Hepatocyte (in vitro differentiated cells): ENCODE results near the gene GBX1.

Source experiments
- EZH2 ChIP-seq: fragments of 200-600 bp; sonication (generic); IDR thresholded peaks from 2 replicates; pipeline ENCODE4 v1.6.1; 2016; ENCODE audit warnings: antibody characterized with exemption, mild to moderate bottlenecking, borderline replicate concordance
- EZH2phosphoT487 ChIP-seq: fragments of 200-600 bp; sonication (generic); IDR thresholded peaks from one replicate; pipeline ENCODE4 v1.6.1; 2018; ENCODE audit warnings: antibody characterized with exemption, mild to moderate bottlenecking, low read depth, moderate library complexity; ENCODE audit not compliant: unreplicated experiment, severe bottlenecking
- TF ChIP-seq, protein P1 (sequence below): fragments of 200-600 bp; sonication (generic); IDR thresholded peaks from 2 replicates; pipeline ENCODE4 v1.5.1; 2016; ENCODE audit warnings: antibody characterized with exemption, mild to moderate bottlenecking; ENCODE audit not compliant: poor library complexity

DNA sequence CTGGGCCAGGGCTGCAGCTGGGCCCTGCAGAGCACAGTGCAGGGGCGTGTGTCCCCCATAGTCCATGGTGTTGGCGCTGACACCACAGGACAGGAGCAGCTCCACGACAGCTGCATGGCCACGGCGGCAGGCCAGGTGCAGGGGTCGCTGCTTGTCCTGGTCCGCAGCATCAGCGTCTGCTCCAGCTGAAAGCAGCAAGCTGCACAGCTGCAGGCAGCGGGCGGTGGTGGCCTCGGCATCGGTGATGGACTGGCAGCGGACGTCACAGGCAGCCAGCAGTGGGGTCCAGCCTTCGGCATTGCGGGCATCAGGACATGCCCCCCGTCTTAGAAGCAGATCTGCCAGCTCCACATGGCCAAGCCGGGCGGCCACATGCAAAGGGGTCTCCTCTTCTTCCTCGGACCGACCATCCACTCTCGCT, 13.5 kb upstream of the GBX1 start:
- TF ChIP-seq EZH2 (no peak), EZH2phosphoT487 (no peak)
- TF ChIP-seq, protein P1, sequence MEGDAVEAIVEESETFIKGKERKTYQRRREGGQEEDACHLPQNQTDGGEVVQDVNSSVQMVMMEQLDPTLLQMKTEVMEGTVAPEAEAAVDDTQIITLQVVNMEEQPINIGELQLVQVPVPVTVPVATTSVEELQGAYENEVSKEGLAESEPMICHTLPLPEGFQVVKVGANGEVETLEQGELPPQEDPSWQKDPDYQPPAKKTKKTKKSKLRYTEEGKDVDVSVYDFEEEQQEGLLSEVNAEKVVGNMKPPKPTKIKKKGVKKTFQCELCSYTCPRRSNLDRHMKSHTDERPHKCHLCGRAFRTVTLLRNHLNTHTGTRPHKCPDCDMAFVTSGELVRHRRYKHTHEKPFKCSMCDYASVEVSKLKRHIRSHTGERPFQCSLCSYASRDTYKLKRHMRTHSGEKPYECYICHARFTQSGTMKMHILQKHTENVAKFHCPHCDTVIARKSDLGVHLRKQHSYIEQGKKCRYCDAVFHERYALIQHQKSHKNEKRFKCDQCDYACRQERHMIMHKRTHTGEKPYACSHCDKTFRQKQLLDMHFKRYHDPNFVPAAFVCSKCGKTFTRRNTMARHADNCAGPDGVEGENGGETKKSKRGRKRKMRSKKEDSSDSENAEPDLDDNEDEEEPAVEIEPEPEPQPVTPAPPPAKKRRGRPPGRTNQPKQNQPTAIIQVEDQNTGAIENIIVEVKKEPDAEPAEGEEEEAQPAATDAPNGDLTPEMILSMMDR = no peak
